Cardiac septum (tissue), 1 donor: ENCODE results near the gene GINS2. TPM values are rescaled to one million over a fixed set of nuclear protein-coding genes. Genes with fewer than 3 reads are reported as not detected.

Source experiments
- DNase-seq: peaks from one replicate; pipeline ENCODE4 v3.0.0-alpha.2; 2020; ENCODE audit warnings: low spot score
- intact Hi-C: fragments of 100-400 bp; cut with DNase I; formaldehyde crosslinking; loops from one replicate; pipeline ENCODE4 v1.14.0; 2022
- total RNA-seq: library from RNA; stranded (reverse); fragmentation: NEBNext Ultra II Directional; extraction: Animal tissue kit (Norgen Biotek cat#: 25700); gene quantifications from one replicate; pipeline ENCODE4 v1.2.1, GENCODE V29; 2021
- donor health status: DM: no; HTN: no; CAD: no.

Gene GINS2
- total RNA-seq, 1 donor from 2014 or later = 0.38 TPM

DNA sequence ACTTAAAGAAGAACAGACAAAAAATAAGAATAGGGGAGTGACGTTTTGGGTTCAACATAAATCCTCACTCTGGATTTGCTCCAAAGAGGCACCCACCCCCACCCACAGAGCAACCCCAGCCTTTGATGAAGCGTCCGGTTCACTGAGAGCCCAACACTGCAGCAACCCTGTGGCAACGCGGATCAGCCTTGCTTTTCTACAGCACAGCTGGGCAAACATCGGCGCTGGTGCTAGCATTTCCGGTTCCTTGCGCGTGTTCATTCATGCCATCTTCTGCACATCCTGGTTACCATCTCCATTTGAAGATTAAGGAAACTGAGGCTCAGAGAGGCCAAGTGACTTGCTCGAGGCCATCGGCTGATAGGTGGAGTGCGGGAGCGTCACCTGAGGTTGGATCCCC is 8.7 kb upstream of the GINS2 start:
- intact Hi-C loops = no loop called here
- DNase-seq = no peak

DNA sequence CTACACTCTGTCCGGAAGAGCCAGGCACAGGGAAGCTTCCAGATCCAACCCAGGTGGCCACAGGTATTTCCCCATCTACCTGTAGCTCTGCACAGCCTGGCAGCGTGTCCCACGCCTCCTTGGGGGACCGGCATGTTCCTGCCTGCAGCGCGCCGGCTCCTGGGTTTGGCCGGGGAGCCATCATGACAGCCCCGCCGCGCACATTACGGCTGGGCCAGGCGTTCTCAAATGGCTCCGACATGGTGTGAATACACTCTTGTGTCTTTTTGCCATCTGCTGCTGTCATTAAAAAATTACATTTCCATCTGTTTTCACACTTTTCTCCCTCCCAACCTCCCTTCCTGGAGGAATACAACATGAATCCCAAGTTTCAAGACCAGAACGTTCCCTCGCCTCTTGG is 8.0 kb upstream of the GINS2 start:
- intact Hi-C loops = no loop called here
- DNase-seq = no peak

DNA sequence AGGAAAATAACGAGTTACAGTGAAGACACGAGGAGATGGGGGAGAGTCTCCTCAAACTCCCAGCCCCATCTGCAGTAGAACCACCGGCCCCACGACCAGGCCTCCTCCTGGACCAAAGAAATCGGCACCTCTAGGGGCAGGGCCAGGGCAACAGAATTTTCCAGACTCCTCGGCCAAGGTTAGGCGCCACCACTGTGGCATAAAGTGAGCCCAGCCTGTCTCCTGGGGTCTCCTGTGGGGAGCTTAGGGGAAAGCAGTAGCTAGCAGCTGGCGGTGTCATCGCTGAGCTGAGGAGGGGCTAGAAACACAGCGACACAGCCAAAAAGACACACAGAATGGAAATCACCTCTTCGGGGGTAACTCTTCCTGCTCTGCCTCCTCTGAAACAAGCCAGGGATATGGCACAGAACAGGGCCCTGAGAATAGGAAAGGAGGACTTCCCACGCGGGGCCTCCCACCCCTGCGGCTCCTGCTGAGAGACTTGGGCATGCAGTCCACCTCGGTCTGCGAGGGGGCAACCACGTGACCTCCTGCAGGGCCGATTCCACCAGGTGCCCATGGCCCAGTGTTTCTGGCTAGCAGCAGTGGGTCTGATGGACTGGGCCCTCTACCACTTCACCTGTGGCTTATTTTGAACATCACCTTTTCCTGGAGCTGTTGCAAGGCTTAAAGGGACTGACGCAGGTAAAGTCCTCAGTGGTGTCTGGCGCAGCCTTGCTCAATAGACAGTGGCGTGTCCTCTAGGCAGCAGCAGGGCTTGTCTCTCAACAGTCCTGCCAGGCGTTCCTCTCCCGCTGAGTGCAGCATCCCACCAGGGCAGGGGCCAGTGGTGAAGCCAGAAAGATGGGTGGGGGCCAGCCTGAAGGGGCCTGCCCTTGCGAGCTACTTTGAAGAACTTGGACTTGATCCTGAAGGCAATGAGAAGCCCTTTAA is 6.7 kb upstream of the GINS2 start:
- intact Hi-C loops = no loop called here
- DNase-seq = no peak

DNA sequence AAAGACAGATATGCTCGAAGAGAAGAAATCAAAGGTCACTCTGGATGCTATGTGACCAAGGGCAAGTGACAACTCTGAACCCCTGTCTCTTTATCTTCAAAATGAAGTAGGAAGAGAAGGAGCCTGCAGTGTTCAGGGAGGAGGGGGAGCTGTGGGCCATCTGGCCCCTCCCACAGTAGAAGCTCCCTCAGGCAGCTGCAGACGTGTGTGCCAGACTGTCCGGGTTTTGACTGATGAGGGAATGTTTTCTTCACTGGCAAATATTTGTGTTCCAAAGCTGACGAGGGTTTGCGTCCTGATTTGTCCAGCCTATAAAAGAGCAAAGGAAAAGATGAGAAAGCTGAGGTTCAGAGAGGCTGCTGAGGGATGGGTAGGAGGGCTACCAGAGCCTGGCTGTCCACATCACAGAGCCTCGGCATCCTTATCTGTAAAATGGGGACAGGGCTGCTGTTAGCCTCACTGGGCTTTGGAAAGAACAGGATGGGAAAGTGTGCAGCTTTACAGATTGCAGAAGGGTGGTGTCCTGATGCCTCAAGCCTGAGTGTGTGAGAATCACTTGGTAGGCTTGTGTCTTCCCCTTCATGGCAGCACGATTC is 1.8 kb upstream of the GINS2 start:
- intact Hi-C loops = no loop called here

DNA sequence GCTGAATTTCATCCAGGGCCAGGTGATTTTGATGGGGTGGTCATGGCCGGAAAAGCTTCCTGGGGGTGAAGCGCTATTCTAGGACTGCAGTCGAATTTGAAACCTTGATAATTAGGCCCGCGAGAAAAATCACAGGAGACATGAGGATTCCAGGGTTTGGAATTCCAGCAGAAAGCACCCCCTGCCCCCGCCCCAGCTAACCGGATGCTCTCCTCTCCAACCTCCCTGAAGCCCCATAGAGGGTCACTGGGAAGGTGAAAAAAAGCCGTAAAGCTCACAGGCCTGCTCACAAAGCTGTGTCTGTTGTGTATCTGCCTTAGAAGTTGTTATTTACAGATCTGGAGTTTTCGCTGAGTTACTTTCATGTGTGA is 1.2 kb upstream of the GINS2 start:
- intact Hi-C loops = no loop called here
- no peak for DNase-seq

More for the DNA sequence above, 1.8 kb upstream of the GINS2 start:
- DNase-seq = no peak

DNA sequence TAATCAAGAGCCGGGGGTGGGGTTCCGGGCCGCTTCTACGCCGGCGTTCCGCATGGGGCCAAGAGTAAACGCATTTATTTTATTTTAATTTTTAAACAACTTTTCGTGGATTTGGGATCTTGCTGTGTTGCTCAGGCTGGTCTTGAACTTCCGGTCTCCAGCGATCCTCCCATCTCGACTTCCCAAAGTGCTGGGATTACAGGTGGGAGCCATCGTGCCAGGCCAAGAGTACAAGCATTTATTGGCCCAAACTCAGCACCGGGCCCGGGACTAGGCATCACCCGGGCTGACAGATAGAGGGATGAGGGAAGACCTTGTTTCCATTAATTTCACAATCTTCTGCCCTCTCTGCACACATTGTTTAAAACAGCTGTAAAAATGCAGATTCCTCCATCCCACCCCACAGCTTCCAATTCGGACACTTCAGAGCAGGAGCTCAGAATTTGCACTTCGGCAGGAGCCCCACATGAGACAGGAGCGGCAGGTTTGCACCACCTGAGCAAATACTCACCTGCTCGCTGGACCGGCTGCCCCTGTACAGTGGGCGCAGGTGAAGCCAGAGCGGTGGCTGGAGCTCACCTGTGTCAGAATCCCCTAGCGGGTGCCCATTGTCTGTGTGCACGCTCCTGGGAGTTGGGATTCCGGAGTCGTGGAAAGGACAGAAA is 663 bp upstream of the GINS2 start:
- intact Hi-C loops = no loop called here
- no peak for DNase-seq

DNA sequence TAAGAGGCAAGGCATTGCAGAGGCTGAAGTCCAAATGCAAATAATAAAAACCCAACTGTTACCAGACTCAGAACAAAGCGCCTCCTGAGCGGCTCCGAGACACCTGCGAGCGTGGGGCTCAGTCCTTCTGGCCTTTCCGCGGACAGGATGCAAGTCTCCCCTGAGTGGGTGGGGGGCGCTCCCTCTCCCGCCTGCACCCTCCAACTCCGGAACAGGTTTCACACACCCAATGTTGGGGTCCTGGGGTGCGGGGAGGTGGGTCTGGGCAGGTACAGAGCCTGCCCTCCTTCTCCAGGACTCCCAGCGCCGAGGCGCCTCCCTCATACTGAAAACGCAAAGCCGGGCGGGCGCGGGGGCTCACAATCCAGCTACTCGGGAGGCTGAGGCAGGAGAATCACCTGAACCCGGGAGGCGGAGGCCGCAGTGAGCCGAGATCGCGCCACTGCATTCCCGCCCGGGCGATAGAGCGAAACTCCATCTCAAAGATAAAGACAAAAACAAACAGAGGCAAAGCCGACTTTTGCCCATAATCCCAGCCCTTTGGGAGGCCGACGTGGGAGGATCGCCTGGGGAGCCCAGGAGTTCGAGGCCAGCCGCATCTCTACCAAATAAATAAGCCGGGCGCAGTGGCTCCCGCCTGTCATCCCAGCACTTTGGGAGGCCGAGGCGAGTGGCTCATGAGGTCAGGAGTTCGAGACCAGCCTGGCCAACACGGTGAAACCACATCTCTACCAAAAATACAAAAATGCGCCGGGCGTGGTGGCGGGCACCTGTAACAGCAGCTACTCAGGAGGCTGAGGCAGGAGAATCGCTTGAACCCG is 893 bp downstream of the GINS2 start:
- no peak for DNase-seq
- intact Hi-C loops = no loop called here

DNA sequence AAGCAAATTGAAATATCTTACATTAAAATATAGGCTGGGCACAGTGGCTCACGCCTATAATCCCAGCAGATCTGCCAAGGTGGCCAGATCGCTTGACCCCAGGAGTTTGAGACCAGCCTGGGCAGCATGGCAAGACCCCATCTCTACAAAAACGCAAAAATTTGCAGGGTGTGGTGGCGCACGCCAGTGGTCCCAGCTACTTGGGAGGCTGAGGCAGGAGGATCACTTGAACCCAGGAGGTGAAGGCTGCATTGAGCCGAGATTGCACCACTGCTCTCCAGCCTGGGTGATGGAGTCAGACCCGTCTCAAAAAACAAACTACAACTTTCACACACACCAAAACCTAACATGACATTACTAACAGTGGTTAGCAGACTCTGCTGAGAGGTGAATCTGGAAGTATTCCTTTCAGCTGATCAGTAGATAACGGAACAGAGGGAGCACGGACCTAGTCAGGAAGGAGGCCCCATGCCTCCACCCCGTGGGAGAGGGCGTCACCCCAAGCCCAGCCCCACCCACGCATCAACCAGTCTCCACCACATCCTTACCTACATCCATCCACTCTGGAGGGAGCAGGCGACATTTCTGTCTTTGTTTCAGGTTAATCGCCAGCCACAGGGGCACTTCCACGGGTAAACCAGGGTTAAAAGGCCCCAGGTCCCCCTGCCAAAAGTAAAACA is 1.7 kb downstream of the GINS2 start:
- no peak for DNase-seq
- intact Hi-C loops = no loop called here

DNA sequence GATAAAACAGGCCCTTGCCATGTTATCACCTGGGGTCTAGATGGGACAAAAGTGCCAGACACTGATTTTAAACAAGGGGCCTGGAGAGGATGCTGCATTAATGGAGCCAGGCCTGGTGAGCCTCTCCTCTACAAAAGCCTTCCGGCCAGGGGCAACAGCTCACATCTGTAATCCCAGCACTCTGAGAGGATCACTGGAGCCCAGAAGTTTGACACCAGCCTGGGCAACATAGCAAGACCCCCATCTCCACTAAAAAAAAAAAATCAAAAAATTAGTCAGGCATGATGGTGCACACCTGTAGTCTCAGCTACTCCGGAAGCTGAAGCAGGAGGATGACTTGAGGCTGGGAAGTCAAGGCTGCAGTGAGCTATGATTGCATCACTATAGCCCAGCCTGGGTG is 3.5 kb downstream of the GINS2 start:
- no peak for DNase-seq
- intact Hi-C loops = no loop called here

DNA sequence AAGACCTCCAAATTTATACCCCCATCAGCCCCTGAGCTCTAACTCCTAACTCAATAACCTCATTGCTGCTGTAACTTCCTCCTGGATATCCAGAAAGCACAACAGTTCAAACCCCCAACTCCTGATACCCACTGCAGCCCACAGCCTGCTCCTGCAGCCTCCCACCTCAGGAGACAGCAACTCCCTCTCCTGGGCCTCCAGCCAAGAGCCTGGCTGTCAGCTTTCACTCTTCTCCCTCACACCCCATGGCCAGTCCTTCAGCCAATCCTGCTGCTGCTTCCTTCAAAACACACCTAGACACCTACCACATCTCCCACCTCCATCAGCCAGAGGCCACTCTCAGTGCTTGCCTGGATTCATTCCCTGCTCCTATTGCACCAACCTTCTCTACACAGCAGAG is 5.4 kb downstream of the GINS2 start:
- no peak for DNase-seq

DNA sequence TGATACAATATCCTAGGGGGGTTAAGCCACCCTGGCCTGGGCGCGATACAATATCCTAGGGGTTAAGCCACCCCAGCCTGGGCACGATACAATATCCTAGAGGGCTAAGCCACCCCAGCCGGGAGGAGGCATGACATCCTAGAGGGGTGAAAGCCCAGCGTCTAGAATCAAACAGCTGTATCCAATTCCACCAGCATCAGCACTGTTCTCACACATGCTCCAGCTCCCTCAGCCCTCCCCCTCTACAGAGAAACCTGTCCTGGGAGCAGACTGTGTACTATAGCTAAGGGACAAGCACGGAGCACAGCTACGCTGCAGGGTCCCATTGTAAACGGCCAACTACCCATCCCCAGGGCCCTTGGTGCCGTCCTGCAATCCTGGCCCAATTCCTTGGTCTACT is 6.2 kb downstream of the GINS2 start:
- intact Hi-C loops = no loop called here
- no peak for DNase-seq

More for the DNA sequence above, 5.4 kb downstream of the GINS2 start:
- intact Hi-C loops = no loop called here

DNA sequence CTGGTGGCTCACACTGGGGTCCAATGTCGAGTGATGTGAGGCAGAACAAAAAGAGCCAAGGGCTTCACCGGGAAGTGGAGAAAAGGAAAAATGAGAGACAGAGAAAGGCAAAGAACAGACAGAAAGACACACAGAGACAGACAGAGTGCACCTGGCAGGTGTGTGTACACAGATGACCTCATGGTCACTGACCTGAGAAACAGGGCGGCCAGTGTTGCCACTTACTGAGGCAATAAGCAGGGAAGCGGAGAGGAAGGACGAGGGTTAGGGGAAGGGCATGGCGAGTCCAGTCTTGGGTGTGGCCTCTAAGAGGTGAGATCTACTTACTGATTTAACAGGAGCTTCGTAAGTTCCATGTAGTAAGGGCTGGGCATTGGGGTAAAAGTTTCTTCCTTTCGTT is 7.5 kb downstream of the GINS2 start:
- no peak for DNase-seq
- intact Hi-C loops = no loop called here

DNA sequence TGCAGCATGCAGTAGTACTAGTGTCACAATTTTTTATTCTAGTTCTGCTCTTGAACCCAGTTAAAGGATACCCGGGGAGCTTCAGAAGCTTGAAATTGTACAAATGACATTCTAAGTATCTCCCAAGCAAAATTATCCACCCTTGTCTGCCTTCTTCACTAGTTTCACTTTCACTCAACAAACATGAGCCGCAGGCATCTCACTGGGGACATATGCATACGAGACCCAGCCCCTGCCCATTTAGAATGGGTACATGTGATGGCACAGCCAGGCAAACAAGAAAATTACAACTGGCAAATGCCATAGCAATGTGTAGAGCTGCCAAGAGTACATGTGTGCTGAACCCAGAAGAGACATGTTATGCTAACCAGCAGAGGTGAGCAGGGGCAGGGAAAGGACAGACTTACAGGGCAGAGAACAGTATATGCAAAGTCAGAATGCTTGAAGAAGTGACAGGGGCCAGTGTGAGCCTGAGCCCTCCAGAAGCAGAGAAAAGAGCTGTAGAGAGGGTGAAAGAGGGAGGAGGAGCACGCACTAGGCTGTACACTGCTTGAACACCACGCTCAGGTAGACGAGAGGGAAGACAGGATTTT is 8.3 kb downstream of the GINS2 start:
- no peak for DNase-seq
- intact Hi-C loops = no loop called here

DNA sequence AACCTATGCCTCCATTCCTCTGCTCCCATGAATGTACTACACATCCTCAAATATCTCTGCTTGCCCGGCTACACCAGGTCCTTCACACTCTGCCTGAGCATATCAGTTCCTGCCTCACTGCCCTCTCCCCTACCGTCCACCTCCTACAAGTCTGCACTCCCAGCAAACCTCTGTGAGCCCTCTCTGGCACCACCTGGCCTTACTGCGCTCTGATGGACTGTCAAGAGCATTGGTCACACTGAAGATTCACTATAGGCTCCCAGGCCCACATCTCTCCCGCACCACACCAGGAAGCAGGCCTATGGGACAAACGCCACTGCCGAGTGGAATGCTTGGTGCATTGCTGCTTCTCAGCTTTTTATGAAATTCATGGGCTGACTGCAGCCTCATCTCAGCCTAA is 8.9 kb downstream of the GINS2 start:
- DNase-seq = no peak
- intact Hi-C loops = no loop called here

DNA sequence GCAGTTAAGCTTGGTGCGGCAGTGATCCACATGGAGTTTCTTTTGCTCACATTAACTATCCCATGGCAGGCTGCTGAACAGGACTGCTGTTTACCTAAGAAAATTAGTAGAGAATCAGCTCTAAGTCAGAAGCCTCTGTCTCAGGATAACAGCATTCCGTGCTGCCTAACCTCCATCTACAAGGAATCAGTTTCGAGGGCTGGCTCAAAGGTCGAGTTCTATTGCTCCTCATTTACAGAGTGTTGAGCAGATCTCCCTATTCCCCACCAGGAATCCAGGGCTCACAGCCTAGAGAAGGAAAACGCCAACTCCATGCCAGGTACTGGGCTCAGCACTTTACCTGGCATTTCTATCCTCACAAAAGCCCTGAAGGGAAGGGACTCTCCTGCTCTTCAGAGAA is 9.9 kb downstream of the GINS2 start:
- DNase-seq = no peak
- intact Hi-C loops = no loop called here

DNA sequence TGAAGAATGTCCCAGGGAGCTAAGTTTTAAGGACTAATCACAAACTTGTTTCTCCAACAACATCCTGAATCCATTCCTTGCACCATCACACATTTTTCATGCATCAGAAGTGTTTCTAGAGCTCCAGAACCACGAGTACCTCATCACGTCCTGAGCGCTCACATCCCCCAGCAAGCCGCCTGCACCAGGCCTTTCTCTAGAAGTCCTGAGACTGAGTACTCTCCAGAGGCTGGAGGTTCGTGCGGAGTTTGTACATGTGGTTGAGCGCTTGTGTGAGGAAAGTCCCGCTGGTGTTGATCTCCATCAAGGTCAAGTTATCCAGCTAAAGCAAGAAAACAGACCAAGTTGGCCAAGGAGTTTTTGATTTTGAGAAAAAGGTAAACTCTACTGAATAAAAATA is 10.7 kb downstream of the GINS2 start:
- no peak for DNase-seq
- intact Hi-C loops = no loop called here

DNA sequence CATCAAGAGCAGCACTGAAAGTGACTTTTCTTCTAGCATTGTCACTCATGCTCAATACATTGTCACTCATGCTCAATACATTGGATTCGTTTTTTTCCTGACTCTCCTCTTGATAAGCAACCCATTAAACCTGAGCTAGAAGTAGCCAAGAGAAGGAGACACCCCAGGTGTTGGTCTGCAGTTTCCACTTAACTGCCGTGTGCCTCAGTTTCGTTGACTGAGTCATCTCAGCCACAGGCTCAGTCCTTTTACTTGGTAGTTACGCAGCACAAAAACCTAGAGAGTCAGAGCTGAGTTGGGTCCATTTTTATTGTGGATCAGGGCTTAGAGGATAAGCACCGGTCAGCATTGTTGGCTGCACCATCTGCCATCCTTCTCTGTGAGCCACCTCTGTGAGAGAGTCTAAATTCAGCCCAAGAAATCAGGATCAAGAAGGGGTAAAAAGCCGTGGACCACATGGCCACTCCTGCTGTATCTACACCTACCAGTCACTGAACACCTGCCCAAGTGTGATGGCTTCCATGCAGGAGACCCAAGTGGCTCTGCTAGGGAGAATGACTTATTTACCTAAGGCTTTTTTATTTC is 11.3 kb downstream of the GINS2 start:
- DNase-seq = no peak
- intact Hi-C loops = no loop called here

DNA sequence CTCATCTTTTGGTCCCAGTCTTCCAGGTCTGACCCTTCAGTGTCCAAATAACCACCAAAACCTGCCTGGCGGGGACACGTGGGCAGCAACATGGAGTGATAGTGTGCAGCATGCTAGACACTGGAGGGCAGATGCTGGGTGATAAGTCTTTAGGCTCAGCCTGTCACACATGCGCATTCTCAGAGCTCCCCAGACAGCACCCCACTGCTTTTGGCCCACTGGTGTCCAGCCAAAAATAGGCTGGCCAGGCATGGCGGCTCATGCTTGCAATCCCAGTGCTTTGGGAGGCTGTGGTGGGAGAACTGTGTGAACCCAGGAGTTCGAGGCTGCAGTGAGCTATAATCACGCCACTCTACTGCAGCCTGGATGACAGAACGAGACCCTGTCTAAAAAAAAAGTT is 12.3 kb downstream of the GINS2 start:
- intact Hi-C loops = no loop called here
- no peak for DNase-seq
